Endothelial cell of umbilical vein (primary cell): ENCODE measurements around the gene UBE2K. TPM values are rescaled to one million over a fixed set of nuclear protein-coding genes. Genes with fewer than 3 reads are reported as not detected.
A peak's percentile ranks its signal among the peaks of the same experiment; 100 is the strongest.

ENCODE experiments used
- BruUV-seq: library from RNA; stranded (reverse); fragments of 400-500 nt; replicated peaks from 2 replicates; lab custom pipeline; 2021; lab: Mats Ljungman, UMichigan
- CTCF ChIA-PET: fragments of 300-600, 350-600 bp; sonication (Branson Sonifier 250); formaldehyde crosslinking; loops from one replicate; lab custom pipeline; 2021; ENCODE audit warnings: antibody characterized with exemption, inconsistent platforms; lab: Charles Lee
- POLR2A ChIA-PET: fragments of 300-600, 350-600 bp; sonication (Branson Sonifier 250); formaldehyde crosslinking; loops from one replicate; lab custom pipeline; 2021; ENCODE audit warnings: antibody characterized with exemption, inconsistent platforms; lab: Charles Lee
- DNase-seq: peaks from one replicate; pipeline ENCODE4 v3.0.0-alpha.2; 2011; ENCODE audit warnings: low read depth, low spot score
- FAIRE-seq: peaks from 2 replicates; lab custom pipeline; 2011; peaks lifted over from hg19 to GRCh38; lab: Jason Lieb, UNC
- H2AFZ ChIP-seq: 2 replicates; pipeline ENCODE4 v1.6.0; 2012; ENCODE audit warnings: low read depth, low read length, control low read depth, inconsistent platforms
- H3K27ac ChIP-seq: 2 replicates; pipeline ENCODE4 v1.5.1; 2011; ENCODE audit warnings: low read depth, mild to moderate bottlenecking, control low read depth, low read length, moderate library complexity; ENCODE audit not compliant: insufficient read depth
- H3K27me3 ChIP-seq, 2 experiments: 2 replicates each; pipeline versions ENCODE4 v1.6.0 to v1.6.1; 2011; ENCODE audit warnings: low read length in 2 of 2, mixed read lengths in 1 of 2; ENCODE audit not compliant: control insufficient read depth in 2 of 2, insufficient read depth in 2 of 2
- H3K36me3 ChIP-seq, 2 experiments: 2 replicates in 1 of 2; 3 replicates in 1 of 2; pipeline ENCODE4 v1.5.1; 2011; ENCODE audit warnings: low read length in 2 of 2, mild to moderate bottlenecking in 1 of 2, moderate library complexity in 1 of 2; ENCODE audit not compliant: control insufficient read depth in 2 of 2, insufficient read depth in 2 of 2; ENCODE audit errors: extremely low read depth in 1 of 2
- H3K4me1 ChIP-seq: 3 replicates; pipeline ENCODE4 v1.5.1; 2011; ENCODE audit warnings: mild to moderate bottlenecking, low read length; ENCODE audit not compliant: control insufficient read depth, insufficient read depth; ENCODE audit errors: extremely low read depth
- H3K4me2 ChIP-seq: 2 replicates; pipeline ENCODE4 v1.6.1; 2011; ENCODE audit warnings: low read length, control low read depth, mixed read lengths; ENCODE audit not compliant: insufficient read depth
- H3K4me3 ChIP-seq, 3 experiments: fragments of 200-600 bp in 1 of 3; sonication (generic), shearing (Covaris generic) in 1 of 3; replicated peaks in 1 of 3; 2 replicates each; pipeline ENCODE4 v1.5.1; 2011 to 2016; ENCODE audit warnings: control low read depth in 3 of 3, low read length in 3 of 3, mild to moderate bottlenecking in 2 of 3, inconsistent platforms in 1 of 3, low read depth in 1 of 3, moderate library complexity in 1 of 3; ENCODE audit not compliant: insufficient read depth in 1 of 3
- H3K79me2 ChIP-seq: 2 replicates; pipeline ENCODE4 v1.6.0; 2012; ENCODE audit warnings: low read length, inconsistent platforms; ENCODE audit not compliant: control insufficient read depth, insufficient read depth
- H3K9ac ChIP-seq: replicated peaks from 2 replicates; pipeline ENCODE3; 2011; ENCODE audit warnings: low read length, control low read depth; ENCODE audit not compliant: insufficient read depth; ENCODE audit errors: extremely low read depth
- H3K9me1 ChIP-seq: replicated peaks from 3 replicates; pipeline ENCODE4 v1.6.0; 2011; ENCODE audit warnings: mild to moderate bottlenecking, low read length; ENCODE audit not compliant: control insufficient read depth, insufficient read depth; ENCODE audit errors: extremely low read depth
- H3K9me3 ChIP-seq: replicated peaks from 2 replicates; pipeline ENCODE4 v1.5.1; 2012; ENCODE audit warnings: low read length, inconsistent platforms; ENCODE audit not compliant: control insufficient read depth, insufficient read depth
- H4K20me1 ChIP-seq: replicated peaks from 2 replicates; pipeline ENCODE3; 2011; ENCODE audit warnings: mild to moderate bottlenecking, low read length; ENCODE audit not compliant: control insufficient read depth, insufficient read depth; ENCODE audit errors: extremely low read depth
- CTCF ChIP-seq, 2 donors: IDR thresholded peaks; 1 replicate in 1 of 2; 2 replicates in 1 of 2; pipeline ENCODE4 v1.5.1; 2011; ENCODE audit warnings: low read length in 2 of 2, mild to moderate bottlenecking in 2 of 2, moderate library complexity in 2 of 2, control low read depth in 1 of 2, inconsistent platforms in 1 of 2, low read depth in 1 of 2; ENCODE audit not compliant: insufficient read depth in 1 of 2; ENCODE audit errors: extremely low read depth in 1 of 2
- EZH2 ChIP-seq: IDR thresholded peaks from 2 replicates; pipeline ENCODE4 v1.6.1; 2012; ENCODE audit warnings: borderline replicate concordance, low read depth, mild to moderate bottlenecking, moderate library complexity, low read length, inconsistent platforms; ENCODE audit not compliant: severe bottlenecking
- FOS ChIP-seq: IDR thresholded peaks from 2 replicates; pipeline ENCODE4 v1.6.1; 2011; ENCODE audit warnings: mild to moderate bottlenecking, low read length, moderate library complexity, borderline replicate concordance; ENCODE audit not compliant: insufficient read depth
- GATA2 ChIP-seq: IDR thresholded peaks from 2 replicates; pipeline ENCODE4 v1.7.0; 2011; ENCODE audit warnings: low read depth, mild to moderate bottlenecking, moderate library complexity, mixed read lengths, low read length; ENCODE audit not compliant: insufficient read length, insufficient read depth
- JUN ChIP-seq: IDR thresholded peaks from 2 replicates; pipeline ENCODE4 v1.6.1; 2011; ENCODE audit warnings: borderline replicate concordance, low read depth; ENCODE audit not compliant: insufficient read length, insufficient read depth
- MAX ChIP-seq: IDR thresholded peaks from 2 replicates; pipeline ENCODE4 v1.6.1; 2011; ENCODE audit not compliant: insufficient read depth, insufficient read length
- MYC ChIP-seq: IDR thresholded peaks from one replicate; pipeline ENCODE4 v1.6.1; 2011; ENCODE audit warnings: mild to moderate bottlenecking, low read depth, low read length
- POLR2A ChIP-seq: IDR thresholded peaks from 2 replicates; pipeline ENCODE4 v1.6.1; 2012; ENCODE audit warnings: low read depth, mild to moderate bottlenecking, control low read depth, low read length
- POLR2AphosphoS5 ChIP-seq: IDR thresholded peaks from 2 replicates; pipeline ENCODE4 v1.6.1; 2012; ENCODE audit warnings: low read depth, mild to moderate bottlenecking, control low read depth, low read length, moderate library complexity; ENCODE audit not compliant: insufficient read depth
- dilution Hi-C: fragments of 300-500 bp; cut with MboI; formaldehyde crosslinking; loops from one replicate; pipeline ENCODE4 v1.15.0; 2019; ENCODE audit warnings: low sequenced_read_pairs; ENCODE audit not compliant: extremely low pct_ligation_motif_present
- intact Hi-C: fragments of 100-400 bp; cut with micrococcal nuclease; formaldehyde crosslinking; loops from one replicate; pipeline ENCODE4 v1.10.0; 2022
- polyA plus RNA-seq, 4 experiments: library from polyadenylated mRNA; depleted of rRNA in 3 of 4; stranded (reverse) in 3 of 4; unstranded in 1 of 4; fragments of >200 nt; gene quantifications; 2 replicates each; pipeline versions ENCODE4 v1.2.1 to v1.2.3, GENCODE V29; 2011 to 2012; ENCODE audit warnings: missing spikeins in 1 of 4
- total RNA-seq: library from RNA; stranded (reverse); gene quantifications from 2 replicates; pipeline ENCODE4 v1.2.3, GENCODE V29; 2021

Gene UBE2K
- total and polyA plus RNA-seq, 2 donors (not counting 3 experiments of a cell fraction or from before 2014, with no cell fraction given) = 32.5 to 97.8 TPM

GRCh38 chr4:39664828-39665731, 32.9 kb upstream of the UBE2K start:
- Histone ChIP-seq H3K9ac (no peak overlapping the region), H3K9me1 (no peaks in the 10 kb centered on the region), H3K4me3 (no peak overlapping the region), H3K79me2 (no peaks in the 10 kb centered on the region), H3K36me3 (no peaks in the 10 kb centered on the region), H3K27ac (no peak overlapping the region), H3K4me2 (no peak overlapping the region), H3K27me3 (no peaks in the 10 kb centered on the region), H4K20me1 (no peaks in the 10 kb centered on the region), H2AFZ (no peak overlapping the region), H3K4me1 (no peaks in the 10 kb centered on the region), H3K9me3 (no peaks in the 10 kb centered on the region)
- TF ChIP-seq JUN (no peak), EZH2 (no peak), MAX (no peak), POLR2AphosphoS5 (no peak), GATA2 (no peak), MYC (no peak), POLR2A (no peak), FOS (no peak), CTCF (IDR thresholded peaks at IDR 0.05; ENCODE audit: extremely low read depth in 1 of 2, insufficient read depth in 1 of 2, low read depth in 1 of 2, low read length in 2 of 2) (no peak)
- intact Hi-C loops = no loop called here
- dilution Hi-C loops = no loop called here
- ChIA-PET POLR2A (no interaction called here), CTCF (interaction anchor here (1.1 to 1.5 kb wide), 2 partner anchors 27 to 196 kb away, joined by 4 to 5 read pairs; no protein-coding TSS in a partner anchor)
- BruUV-seq = no TSS peak
- peak; percentile 38 for FAIRE-seq
- no peak for DNase-seq
